GM11168 (cell line): ENCODE measurements around the gene ASB18.

Experiments used
- in situ Hi-C: fragments of 300-500 bp; cut with MboI; formaldehyde crosslinking; loops from one replicate; pipeline ENCODE4 v1.12.0; 2022; ENCODE audit warnings: low sequenced_read_pairs; ENCODE audit not compliant: unreplicated experiment

The ASB18 gene

DNA sequence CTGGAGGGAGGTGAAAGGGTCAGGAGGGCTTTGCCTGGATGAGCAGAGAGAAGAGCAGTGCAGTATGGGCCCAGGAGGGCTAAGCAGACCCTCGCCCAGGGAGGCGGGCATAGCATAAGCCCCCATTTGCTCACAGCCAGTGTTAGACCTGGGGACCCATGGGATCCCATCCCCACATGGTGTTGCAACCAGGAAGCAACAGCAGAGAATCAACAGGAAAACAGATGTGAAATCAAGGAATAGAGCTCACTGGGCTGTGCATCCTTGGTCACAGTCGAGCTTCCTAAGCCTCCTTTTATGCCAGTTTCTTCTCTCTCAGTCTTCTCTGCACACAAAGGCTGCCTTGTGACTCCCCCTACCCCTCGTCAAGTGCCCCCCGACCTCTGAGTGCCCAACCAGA is 19.9 kb downstream of the ASB18 start:
- in situ Hi-C loops, result no loop called here

GRCh38 chr2:236242057-236242495 is 22.1 kb downstream of the ASB18 start:
- in situ Hi-C loops, result no loop called here

DNA sequence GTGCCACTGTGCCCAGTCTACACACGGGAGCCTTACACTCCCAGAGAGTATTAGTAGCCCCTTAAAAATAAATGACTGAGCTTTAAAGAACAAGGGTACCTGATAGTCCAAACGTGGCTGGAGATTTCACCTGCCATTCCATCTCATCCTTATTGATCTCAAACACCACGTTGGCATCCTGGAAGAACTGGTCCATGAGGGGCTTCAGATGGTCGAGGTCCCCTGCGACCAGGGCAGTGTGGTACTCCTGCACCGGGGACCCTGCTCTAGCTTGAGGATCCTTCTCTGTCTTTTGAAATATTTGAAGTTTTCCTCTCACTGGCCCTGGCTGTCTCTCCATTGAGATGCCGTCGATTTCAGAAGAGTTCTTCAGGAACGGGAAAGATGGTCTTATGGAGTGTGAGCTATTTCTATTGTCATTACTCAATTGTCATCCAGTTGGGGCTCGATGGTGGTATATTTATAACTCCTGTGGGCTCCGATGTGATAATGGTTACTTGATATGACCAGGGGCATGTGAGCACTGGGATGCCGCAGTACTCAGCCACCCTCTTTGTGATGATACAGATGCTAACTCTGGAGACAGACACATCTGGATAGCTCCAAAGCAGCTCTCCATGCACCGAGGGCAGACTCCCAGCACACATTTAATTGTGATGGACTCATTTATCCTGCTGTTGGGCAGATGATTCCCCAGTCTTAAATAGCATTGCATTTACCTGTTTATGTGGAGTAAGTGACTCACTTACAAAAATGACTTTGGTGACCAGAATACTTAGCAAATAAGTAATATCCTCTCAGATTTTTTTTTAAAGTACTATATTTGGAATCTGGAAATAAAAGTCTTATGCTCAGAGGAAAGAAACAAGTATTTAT is 22.8 kb downstream of the ASB18 start:
- in situ Hi-C loops, result no loop called here

GRCh38 chr2:236240228-236240990 is 23.8 kb downstream of the ASB18 start:
- in situ Hi-C loops, result no loop called here

DNA sequence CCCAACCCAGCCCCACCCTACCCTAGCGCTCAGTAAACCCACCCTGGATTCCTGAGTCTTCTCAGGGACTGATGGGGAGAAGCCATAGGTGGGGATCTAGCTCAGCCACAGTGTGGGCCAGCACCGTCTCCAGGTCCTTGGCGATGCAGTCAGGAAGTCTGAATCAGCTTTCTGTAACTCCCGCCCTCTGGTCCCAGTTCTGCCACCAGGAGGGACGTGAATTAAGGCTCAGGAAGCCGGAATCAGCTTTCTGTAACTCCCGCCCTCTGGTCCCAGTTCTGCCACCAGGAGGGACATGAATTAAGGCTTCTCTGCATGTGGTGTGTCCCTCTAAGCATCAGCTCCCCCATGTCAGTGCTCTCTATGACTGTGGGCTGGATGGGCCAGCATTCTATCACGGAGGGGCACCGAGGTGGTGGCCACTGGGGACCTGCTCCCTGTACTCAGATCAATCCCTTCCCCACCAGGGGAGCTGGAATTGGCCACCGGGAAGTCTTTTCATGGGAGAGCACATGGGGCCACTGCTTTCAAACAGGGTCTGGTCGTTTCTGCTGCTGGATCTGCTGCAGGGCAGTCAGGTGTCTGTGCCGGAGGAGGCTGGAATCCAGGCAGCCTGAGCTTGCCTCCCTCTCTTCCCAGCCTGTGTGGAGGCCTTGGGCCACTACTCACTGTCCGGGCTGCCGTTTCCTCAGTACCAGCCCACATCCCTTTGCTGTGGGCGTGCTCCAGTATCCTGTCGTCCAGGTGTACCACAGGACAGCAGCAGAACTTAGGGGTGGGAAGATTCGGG is 24.7 kb downstream of the ASB18 start:
- in situ Hi-C loops, result no loop called here

DNA sequence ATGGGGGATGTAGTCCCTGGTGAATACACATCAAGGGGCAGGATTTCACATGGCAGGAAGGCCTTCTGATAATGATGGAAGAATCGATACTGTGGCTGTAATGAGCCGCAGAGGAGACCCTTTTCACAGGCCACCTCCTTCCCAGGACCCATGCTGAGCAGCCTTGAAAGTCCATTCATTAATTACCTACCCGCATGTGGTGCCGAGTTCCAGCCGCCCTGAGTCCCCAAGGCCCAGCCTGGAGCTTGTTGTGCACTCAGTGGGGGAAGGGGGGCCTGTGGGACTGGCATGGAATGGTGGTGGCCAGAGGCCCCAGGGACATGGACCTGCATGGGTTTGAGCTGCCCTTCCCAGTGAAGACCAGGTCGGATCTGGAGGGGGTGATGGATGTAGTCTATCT is 25.5 kb downstream of the ASB18 start:
- in situ Hi-C loops, result no loop called here

GRCh38 chr2:236237468-236238190 is 26.6 kb downstream of the ASB18 start:
- in situ Hi-C loops, result no loop called here

GRCh38 chr2:236236559-236237452 is 27.4 kb downstream of the ASB18 start:
- in situ Hi-C loops, result no loop called here

- in situ Hi-C loops, result no loop called here
Measured at GRCh38 chr2:236229186-236229585, 35.0 kb downstream of the ASB18 start.

DNA sequence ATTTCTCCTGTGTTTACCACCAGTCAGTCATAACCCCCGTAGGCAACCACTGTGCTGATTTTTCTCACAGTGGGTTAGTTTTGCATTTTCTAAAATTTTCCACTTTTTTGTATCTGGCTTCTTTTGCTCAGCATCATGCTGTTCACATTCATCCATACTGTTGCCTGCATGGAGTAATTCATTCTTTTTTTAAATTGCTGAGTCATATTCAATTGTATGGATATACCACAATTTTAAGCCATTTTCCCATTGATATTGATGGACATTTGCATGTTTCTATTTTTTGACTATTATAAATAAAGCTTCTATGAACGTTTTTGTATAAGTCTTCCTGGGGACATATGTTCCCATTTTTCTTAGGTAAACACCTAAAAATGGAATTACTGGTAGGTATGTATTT is 40.5 kb downstream of the ASB18 start:
- in situ Hi-C loops, result no loop called here

GRCh38 chr2:236221798-236222197 is 42.4 kb downstream of the ASB18 start:
- in situ Hi-C loops, result no loop called here

DNA sequence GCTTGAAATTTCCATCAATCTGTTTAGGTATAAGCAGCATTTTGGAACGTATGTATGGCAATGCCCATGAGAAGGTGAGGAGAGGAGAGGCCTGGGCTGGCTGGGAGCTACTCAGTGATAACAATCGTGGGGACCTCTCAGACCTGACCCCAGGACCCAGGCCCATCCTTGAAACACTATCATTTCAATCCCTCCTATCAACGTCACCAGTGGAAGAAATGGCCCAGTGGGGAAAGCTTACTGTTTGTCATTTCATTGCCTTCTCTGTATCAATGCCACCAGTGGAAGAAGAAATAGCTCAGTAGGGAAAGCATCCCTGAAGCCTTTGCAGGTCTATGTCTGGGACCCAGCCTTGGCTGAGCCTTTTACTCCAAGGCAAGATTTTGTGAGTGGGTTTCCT is 44.8 kb downstream of the ASB18 start:
- in situ Hi-C loops, result no loop called here

DNA sequence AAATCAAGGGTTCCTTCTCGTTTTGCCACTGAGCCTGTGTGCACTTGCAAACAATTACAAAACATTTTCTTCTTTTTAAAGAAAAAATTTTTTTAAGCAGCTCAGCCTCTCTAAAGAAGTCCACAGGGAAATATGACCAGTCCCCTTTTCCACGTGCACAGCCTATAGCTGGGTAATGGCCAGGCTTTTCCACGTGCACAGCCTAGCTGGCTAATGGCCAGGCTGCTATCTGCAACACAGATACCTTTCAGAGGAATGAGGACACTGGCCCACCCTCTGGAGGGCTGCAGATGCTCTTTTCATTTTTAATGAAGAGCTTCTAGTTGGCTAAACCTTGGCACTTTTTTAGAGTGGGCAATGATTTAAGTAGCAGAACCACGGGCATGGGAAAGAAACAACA is 46.3 kb downstream of the ASB18 start:
- in situ Hi-C loops, result no loop called here

DNA sequence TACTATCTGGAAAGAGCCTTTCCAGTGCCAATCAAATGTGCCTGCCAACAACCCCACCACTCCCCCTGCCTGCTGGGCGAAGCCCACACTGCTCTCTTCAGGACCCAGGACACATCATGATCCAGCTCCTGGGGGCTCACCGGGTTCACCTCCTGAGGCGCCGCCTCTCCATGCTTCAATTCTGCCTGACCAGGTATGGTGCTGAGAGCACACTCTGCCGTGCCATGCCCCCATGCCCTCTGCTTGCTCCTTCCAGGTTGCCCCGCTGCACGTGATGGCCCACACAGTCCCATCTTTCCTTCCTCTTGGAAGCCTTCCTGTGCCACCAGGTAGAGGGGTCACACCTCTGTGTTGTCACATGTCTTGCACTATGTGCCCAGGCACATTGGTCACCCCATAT is 47.5 kb downstream of the ASB18 start:
- in situ Hi-C loops, result no loop called here

- in situ Hi-C loops, result no loop called here
Measured at GRCh38 chr2:236215761-236216333, 48.4 kb downstream of the ASB18 start.

DNA sequence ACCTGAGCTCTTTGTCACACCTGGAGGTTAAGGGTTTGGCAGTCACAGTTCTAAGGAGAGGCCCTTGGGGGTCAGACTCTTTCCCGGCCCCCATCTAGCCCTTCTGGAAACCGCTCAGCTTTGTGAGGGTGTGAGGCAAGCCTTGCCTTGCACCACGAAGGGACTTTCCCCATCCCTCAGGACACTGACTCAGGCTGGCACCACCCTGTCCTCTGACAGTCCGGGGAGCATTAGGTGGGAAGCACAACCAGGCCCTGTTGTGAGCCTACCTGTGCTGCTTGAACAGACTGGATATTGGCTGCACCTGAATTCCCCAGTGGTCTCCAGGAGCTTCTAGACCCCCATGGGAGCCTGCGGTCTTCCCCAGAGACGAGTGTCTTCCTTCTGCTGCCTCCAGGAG is 49.0 kb downstream of the ASB18 start:
- in situ Hi-C loops, result no loop called here

- in situ Hi-C loops, result no loop called here
Measured at GRCh38 chr2:236214376-236214995, 49.7 kb downstream of the ASB18 start.

DNA sequence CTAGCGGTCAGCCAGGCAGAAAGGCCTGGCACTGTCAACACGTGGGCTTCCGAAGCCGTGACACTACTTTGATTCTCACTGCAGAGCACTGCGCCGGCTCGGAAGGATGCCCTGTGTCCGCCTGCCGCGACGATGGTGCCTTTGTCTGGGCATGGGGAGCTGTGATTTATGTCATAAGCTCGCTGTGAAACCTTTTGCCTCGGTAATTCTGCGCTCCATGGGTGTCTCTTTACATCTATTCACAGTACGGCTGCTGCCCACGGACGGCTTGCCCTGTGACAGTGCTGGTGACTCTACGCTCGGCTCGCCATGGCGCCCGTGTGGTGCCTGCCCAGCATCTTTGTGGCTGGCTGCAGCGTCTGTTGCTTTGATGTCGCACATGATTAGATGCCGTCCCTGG is 52.9 kb downstream of the ASB18 start:
- in situ Hi-C loops, result no loop called here
